HG03159 (cell line): ENCODE measurements around the gene DPYD.

Experiments used
- ATAC-seq: cut with Tn5 transposase; IDR thresholded peaks from one replicate; pipeline ENCODE4 v1.9.1; 2021; ENCODE audit warnings: mild to moderate bottlenecking, moderate library complexity; ENCODE audit not compliant: unreplicated experiment

The DPYD gene

GRCh38 chr1:97073169-97073568 lies 847.7 kb downstream of the DPYD start:
- no peak for ATAC-seq

DNA sequence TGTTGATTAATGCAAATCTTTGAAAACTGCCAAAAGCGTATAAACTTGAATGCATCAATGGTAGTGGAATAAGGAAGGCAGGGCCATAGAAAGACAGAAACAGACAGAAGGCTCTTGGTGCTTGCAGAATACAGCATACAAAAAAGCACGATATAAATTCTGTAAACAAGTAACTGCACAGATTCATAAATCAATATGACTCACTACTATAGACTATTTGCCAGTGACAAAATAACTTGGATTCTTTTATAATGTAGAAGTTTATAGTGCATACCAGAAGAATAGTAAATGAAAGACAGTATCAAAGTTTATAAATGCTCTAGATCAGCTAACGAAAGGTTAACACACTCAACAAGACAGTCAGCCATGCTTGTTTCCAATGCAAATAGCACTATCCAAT lies 849.7 kb downstream of the DPYD start:
- ATAC-seq, result no peak

GRCh38 chr1:97070376-97070775 lies 850.5 kb downstream of the DPYD start:
- no peak for ATAC-seq

DNA sequence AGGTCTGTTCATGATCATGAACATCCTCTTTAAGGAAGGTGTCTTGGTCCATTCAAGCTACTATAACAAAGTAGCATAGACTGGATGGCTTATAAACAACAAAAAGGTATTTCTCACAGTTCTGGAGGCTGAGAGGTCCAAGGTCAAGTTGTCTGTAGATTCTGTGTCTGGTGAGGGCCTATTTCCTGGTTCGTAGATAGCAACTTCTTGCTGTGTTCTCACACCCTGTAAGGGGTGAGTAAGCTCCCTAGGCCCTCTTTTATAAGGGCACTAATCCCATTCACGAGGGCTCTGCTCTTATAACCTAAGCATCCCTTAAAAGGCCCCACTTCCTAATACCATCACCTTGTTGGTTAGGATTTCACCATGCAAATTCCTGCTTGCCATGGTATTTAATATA lies 851.5 kb downstream of the DPYD start:
- no peak for ATAC-seq

DNA sequence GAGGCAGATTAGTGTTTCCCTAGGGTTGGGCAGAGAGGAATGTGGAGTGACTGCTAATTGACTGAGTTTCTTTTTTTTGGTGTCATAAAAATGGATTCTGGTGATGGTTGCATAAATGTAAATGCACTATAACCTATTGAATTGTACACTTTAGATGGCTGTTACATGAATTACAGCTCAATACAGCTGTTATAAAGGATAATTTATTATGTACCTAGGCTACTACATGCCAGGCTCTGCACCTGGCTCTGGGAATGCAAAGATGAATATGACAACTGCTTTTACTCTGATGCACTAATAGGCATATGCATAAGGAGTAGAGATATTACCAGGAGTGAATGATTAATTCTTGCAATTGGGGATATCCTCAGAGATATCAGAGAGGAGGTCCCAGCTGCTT lies 854.0 kb downstream of the DPYD start:
- no peak for ATAC-seq

- ATAC-seq, result no peak
Observed at GRCh38 chr1:97063532-97063931, 857.3 kb downstream of the DPYD start.

- ATAC-seq, result no peak
Observed at GRCh38 chr1:97061604-97062003, 859.2 kb downstream of the DPYD start.

DNA sequence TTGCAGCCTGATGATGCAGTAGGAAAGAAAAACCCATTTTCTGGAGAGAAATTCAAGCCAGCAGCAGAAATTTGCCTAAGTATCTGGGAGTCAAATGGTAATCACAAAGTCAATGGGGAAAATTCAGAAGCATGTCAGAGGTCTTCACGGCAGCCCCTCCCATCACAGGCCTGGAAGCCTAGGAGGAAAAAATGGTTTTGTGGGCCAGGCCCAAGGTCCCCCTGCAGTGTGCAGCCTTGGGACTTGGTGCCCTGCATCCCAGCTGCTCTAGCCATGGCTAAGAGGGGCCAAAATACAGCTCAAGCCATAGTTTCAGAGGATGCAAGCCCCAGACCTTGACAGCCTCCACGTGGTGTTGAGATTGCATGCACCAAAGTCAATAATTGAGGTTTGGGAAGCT lies 864.4 kb downstream of the DPYD start:
- no peak for ATAC-seq

DNA sequence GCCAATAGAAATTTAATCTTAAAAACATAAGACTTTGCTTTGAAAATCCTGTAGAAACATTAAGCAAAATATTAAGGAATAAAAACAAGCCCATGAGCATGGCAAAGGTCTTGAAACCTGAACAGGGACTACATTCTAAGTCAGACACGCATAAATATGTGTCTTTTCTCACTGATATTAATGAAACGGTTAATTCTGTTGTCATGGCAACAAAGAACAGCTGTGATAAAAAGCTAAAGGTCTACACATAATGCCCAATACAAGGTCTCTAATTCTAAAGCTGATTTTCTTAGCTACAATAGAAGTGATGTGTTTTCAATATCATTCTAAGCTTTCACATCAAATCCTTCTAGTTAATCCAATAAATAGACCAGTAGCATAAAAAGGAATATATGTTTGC lies 867.6 kb downstream of the DPYD start:
- ATAC-seq, result no peak

DNA sequence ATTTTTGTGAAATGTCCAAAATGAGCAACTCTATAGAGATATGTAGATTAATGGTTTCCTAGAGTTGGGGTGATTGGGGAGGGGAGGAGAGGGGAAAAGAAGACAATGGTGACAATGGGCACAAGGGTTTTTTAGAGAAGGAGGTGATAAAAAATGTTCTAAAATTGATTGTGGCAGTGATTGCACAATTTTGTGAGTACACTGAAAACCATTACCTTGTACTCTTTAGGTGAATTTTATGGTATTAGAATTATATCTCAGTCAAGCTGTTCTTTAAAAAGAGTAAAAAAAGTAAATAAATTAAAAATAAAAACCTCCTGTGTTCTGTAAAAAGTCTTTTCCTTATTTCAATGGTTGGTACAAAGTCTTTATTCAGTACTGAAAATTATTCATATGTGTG lies 869.0 kb downstream of the DPYD start:
- ATAC-seq, result no peak

- no peak for ATAC-seq
Observed at GRCh38 chr1:97050506-97050905, 870.3 kb downstream of the DPYD start.

- ATAC-seq, result no peak
Observed at GRCh38 chr1:97047421-97047793, 873.4 kb downstream of the DPYD start.

GRCh38 chr1:97046765-97047420 lies 873.9 kb downstream of the DPYD start:
- no peak for ATAC-seq

DNA sequence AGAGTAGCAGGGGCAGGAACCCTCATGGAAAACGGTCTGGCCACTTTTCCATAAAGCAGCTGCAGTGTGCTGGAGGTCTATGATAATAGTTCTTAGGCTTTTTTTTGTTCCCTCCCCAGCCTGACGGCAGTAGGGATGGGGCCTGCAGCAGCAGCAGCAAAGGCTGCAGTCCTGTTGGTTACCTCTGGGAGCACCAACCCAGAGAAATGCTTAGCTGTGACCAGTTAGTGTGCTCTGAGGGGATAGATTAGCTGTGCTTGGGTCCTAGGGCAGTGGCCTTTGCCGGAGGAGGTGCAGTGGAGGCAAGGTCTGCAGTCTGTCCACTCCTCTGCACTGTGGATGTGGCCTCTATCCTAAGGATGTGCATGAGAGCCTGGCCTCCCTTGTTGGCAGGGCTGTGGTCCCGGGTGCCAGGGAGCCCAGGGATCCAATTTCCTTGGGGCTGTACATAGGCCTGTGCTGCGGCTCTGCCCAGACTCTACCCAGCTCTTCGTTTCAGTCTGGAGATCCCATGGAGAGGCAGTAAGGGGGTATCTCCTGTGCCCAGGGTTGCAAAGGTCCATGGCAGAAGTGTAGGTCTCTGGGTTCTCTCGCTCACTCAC lies 876.6 kb downstream of the DPYD start:
- ATAC-seq, result no peak

DNA sequence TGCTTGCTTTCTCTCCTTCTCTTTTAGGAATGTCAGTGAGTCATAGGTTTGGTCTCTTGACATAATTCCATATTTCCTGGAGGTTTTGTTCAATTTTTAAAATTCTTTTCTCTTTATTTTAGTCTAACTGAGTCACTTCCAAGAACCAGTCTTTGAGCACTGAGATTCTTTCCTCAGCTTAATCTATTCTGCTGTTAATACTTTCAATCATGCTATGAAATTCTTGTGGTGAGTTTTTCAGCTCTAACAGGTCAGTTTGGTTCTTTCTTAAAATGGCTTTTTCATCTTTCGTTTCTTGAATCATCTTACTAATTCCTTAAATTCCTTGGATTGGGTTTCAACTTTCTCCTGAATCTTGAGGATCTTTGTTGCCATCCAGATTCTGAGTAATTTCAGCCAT lies 878.3 kb downstream of the DPYD start:
- ATAC-seq, result no peak

DNA sequence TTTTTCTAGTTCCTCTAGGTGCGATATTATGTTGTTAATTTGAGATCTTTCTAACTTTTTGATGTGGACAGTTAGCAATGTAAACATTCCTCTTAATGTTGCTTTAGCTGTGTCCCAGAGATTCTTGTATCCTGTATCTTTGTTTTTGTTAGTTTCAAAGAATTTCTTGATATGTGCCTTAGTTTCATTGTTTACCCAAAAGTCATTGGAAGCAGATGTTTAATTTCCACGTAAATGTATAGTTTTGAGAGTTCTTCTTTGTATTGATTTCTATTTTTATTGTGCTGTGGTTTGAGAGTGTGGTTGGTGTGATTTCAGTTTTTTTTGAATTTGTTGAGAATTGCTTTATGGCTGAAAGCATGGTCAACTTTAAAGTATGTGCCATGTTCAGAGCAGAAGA lies 879.8 kb downstream of the DPYD start:
- ATAC-seq, result no peak

- ATAC-seq, result no peak
Observed at GRCh38 chr1:97038410-97038809, 882.4 kb downstream of the DPYD start.

- ATAC-seq, result no peak
Observed at GRCh38 chr1:97034651-97035050, 886.2 kb downstream of the DPYD start.

DNA sequence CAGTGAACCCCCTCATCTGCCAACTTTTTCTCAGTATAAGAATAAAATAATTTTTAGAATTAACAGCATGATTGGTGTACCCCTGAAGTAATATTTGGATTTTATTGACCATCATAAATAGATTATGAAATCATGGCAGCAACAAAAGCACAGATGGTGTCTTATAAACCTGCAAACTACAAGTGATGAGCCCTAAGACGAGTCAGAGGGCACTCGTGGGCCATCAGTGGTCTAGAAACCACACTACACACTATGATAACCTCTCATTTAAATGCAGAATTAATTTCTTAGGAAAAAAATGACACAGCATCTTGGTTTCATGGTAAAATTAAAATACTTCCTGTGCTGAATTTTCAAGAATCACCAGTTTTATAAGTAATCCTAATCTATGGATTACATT lies 886.9 kb downstream of the DPYD start:
- no peak for ATAC-seq
